Measurements from ENCODE around the gene ARHGDIA.

GRCh38 chr17:81879121-81879520, 8.0 kb upstream of the ARHGDIA start:
- TF ChIP-seq CTCF (IDR thresholded peaks at IDR 0.05; ENCODE audit: low read length) (no peak), EZH2 (optimal IDR thresholded peaks at IDR 0.05; ENCODE audit: low read depth, low read length) (no peak)

All from MM.1S (cell line).